ENCODE results near the gene FGD5.
A peak's percentile ranks its signal among the peaks of the same experiment; 100 is the strongest.

FGD5 gene

GRCh38 chr3:14789221-14789620, 29.5 kb upstream of the FGD5 start:
- no peaks in the 10 kb centered on the region for H3K36me3 ChIP-seq (ENCODE audit: control insufficient read depth, insufficient read depth, low read length)
- DNase-seq (ENCODE audit: low read depth, low spot score): no peak
- no peak overlapping the region for H3K27ac ChIP-seq (ENCODE audit: low read length)
- H3K9me3 ChIP-seq (ENCODE audit: control insufficient read depth, insufficient read depth, low read length): no peaks in the 10 kb centered on the region
- H3K27me3 ChIP-seq (ENCODE audit: control insufficient read depth, insufficient read depth, low read length): no peaks in the 10 kb centered on the region
- peaks cover 3% of the 10 kb centered on the region; the same call in 1 of the 2 replicates for H3K4me1 ChIP-seq (ENCODE audit: control insufficient read depth, insufficient read depth, low read length)
- H3K4me3 ChIP-seq (ENCODE audit: low read length): no peak overlapping the region
- no CpG with 5 or more reads among the region's 5 CpGs for WGBS (ENCODE audit: insufficient coverage, insufficient read length)

GRCh38 chr3:14789640-14790285, 29.0 kb upstream of the FGD5 start:
- Histone ChIP-seq H3K4me1 (ENCODE audit: control insufficient read depth, insufficient read depth, low read length) (no peaks in the 10 kb centered on the region), H3K36me3 (ENCODE audit: control insufficient read depth, insufficient read depth, low read length) (no peaks in the 10 kb centered on the region), H3K9me3 (ENCODE audit: control insufficient read depth, insufficient read depth, low read length) (no peaks in the 10 kb centered on the region), H3K27me3 (ENCODE audit: control insufficient read depth, insufficient read depth, low read length) (no peaks in the 10 kb centered on the region), H3K4me3 (ENCODE audit: low read length) (no peak overlapping the region), H3K27ac (ENCODE audit: low read length) (no peak overlapping the region)
- no peak for DNase-seq (ENCODE audit: low read depth, low spot score)
- no CpG with 5 or more reads among the region's 10 CpGs for WGBS (ENCODE audit: insufficient coverage, insufficient read length)

GRCh38 chr3:14791343-14791945, 27.3 kb upstream of the FGD5 start:
- Histone ChIP-seq H3K4me1 (ENCODE audit: control insufficient read depth, insufficient read depth, low read length) (no peaks in the 10 kb centered on the region), H3K4me3 (ENCODE audit: low read length) (no peak overlapping the region), H3K27ac (ENCODE audit: low read length) (no peak overlapping the region), H3K9me3 (ENCODE audit: control insufficient read depth, insufficient read depth, low read length) (no peaks in the 10 kb centered on the region), H3K36me3 (ENCODE audit: control insufficient read depth, insufficient read depth, low read length) (no peaks in the 10 kb centered on the region), H3K27me3 (ENCODE audit: control insufficient read depth, insufficient read depth, low read length) (no peaks in the 10 kb centered on the region)
- whole genome bisulfite sequencing (ENCODE audit: insufficient coverage, insufficient read length): no CpG with 5 or more reads among the region's 15 CpGs
- peak; percentile 55 for DNase-seq (ENCODE audit: low read depth, low spot score)

GRCh38 chr3:14792691-14793121, 26.1 kb upstream of the FGD5 start:
- no peaks in the 10 kb centered on the region for H3K9me3 ChIP-seq (ENCODE audit: control insufficient read depth, insufficient read depth, low read length)
- no peak for DNase-seq (ENCODE audit: low read depth, low spot score)
- no peak overlapping the region for H3K4me3 ChIP-seq (ENCODE audit: low read length)
- no CpG with 5 or more reads among the region's 9 CpGs for WGBS (ENCODE audit: insufficient coverage, insufficient read length)
- no peaks in the 10 kb centered on the region for H3K36me3 ChIP-seq (ENCODE audit: control insufficient read depth, insufficient read depth, low read length)
- no peak overlapping the region for H3K27ac ChIP-seq (ENCODE audit: low read length)
- no peaks in the 10 kb centered on the region for H3K27me3 ChIP-seq (ENCODE audit: control insufficient read depth, insufficient read depth, low read length)
- no peaks in the 10 kb centered on the region for H3K4me1 ChIP-seq (ENCODE audit: control insufficient read depth, insufficient read depth, low read length)

GRCh38 chr3:14793126-14793857, 25.5 kb upstream of the FGD5 start:
- Histone ChIP-seq H3K27ac (ENCODE audit: low read length) (no peak overlapping the region), H3K27me3 (ENCODE audit: control insufficient read depth, insufficient read depth, low read length) (no peaks in the 10 kb centered on the region), H3K4me1 (ENCODE audit: control insufficient read depth, insufficient read depth, low read length) (no peaks in the 10 kb centered on the region), H3K4me3 (ENCODE audit: low read length) (no peak overlapping the region), H3K9me3 (ENCODE audit: control insufficient read depth, insufficient read depth, low read length) (no peaks in the 10 kb centered on the region), H3K36me3 (ENCODE audit: control insufficient read depth, insufficient read depth, low read length) (no peaks in the 10 kb centered on the region)
- WGBS (ENCODE audit: insufficient coverage, insufficient read length): no CpG with 5 or more reads among the region's 15 CpGs
- DNase-seq (ENCODE audit: low read depth, low spot score): no peak

GRCh38 chr3:14793858-14794234, 24.9 kb upstream of the FGD5 start:
- Histone ChIP-seq H3K36me3 (ENCODE audit: control insufficient read depth, insufficient read depth, low read length) (no peaks in the 10 kb centered on the region), H3K4me3 (ENCODE audit: low read length) (no peak overlapping the region), H3K4me1 (ENCODE audit: control insufficient read depth, insufficient read depth, low read length) (no peaks in the 10 kb centered on the region), H3K9me3 (ENCODE audit: control insufficient read depth, insufficient read depth, low read length) (no peaks in the 10 kb centered on the region), H3K27me3 (ENCODE audit: control insufficient read depth, insufficient read depth, low read length) (no peaks in the 10 kb centered on the region), H3K27ac (ENCODE audit: low read length) (no peak overlapping the region)
- no CpG with 5 or more reads among the region's 5 CpGs for WGBS (ENCODE audit: insufficient coverage, insufficient read length)
- DNase-seq (ENCODE audit: low read depth, low spot score): no peak

GRCh38 chr3:14794435-14794834, 24.3 kb upstream of the FGD5 start:
- no peaks in the 10 kb centered on the region for H3K9me3 ChIP-seq (ENCODE audit: control insufficient read depth, insufficient read depth, low read length)
- WGBS (ENCODE audit: insufficient coverage, insufficient read length): no CpG with 5 or more reads among the region's 2 CpGs
- H3K27ac ChIP-seq (ENCODE audit: low read length): no peak overlapping the region
- DNase-seq (ENCODE audit: low read depth, low spot score): no peak
- H3K36me3 ChIP-seq (ENCODE audit: control insufficient read depth, insufficient read depth, low read length): no peaks in the 10 kb centered on the region
- H3K4me1 ChIP-seq (ENCODE audit: control insufficient read depth, insufficient read depth, low read length): no peaks in the 10 kb centered on the region
- no peaks in the 10 kb centered on the region for H3K27me3 ChIP-seq (ENCODE audit: control insufficient read depth, insufficient read depth, low read length)
- H3K4me3 ChIP-seq (ENCODE audit: low read length): no peak overlapping the region

- no peak overlapping the region for H3K4me3 ChIP-seq (ENCODE audit: low read length)
- H3K27ac ChIP-seq (ENCODE audit: low read length): no peak overlapping the region
- no peaks in the 10 kb centered on the region for H3K36me3 ChIP-seq (ENCODE audit: control insufficient read depth, insufficient read depth, low read length)
- no peaks in the 10 kb centered on the region for H3K9me3 ChIP-seq (ENCODE audit: control insufficient read depth, insufficient read depth, low read length)
- H3K27me3 ChIP-seq (ENCODE audit: control insufficient read depth, insufficient read depth, low read length): no peaks in the 10 kb centered on the region
- H3K4me1 ChIP-seq (ENCODE audit: control insufficient read depth, insufficient read depth, low read length): no peaks in the 10 kb centered on the region
- DNase-seq (ENCODE audit: low read depth, low spot score): no peak
- WGBS (ENCODE audit: insufficient coverage, insufficient read length): no CpG with 5 or more reads among the region's 2 CpGs
These were observed 22.8 kb upstream of the FGD5 start for GRCh38 chr3:14795996-14796395.

- H3K27me3 ChIP-seq (ENCODE audit: control insufficient read depth, insufficient read depth, low read length): no peaks in the 10 kb centered on the region
- WGBS (ENCODE audit: insufficient coverage, insufficient read length): no CpG with 5 or more reads among the region's 14 CpGs
- H3K9me3 ChIP-seq (ENCODE audit: control insufficient read depth, insufficient read depth, low read length): no peaks in the 10 kb centered on the region
- no peak overlapping the region for H3K4me3 ChIP-seq (ENCODE audit: low read length)
- no peaks in the 10 kb centered on the region for H3K4me1 ChIP-seq (ENCODE audit: control insufficient read depth, insufficient read depth, low read length)
- DNase-seq (ENCODE audit: low read depth, low spot score): no peak
- no peak overlapping the region for H3K27ac ChIP-seq (ENCODE audit: low read length)
- no peaks in the 10 kb centered on the region for H3K36me3 ChIP-seq (ENCODE audit: control insufficient read depth, insufficient read depth, low read length)
These were observed 22.2 kb upstream of the FGD5 start for GRCh38 chr3:14796403-14797077.

- Histone ChIP-seq H3K4me1 (ENCODE audit: control insufficient read depth, insufficient read depth, low read length) (no peaks in the 10 kb centered on the region), H3K4me3 (ENCODE audit: low read length) (no peak overlapping the region), H3K27me3 (ENCODE audit: control insufficient read depth, insufficient read depth, low read length) (no peaks in the 10 kb centered on the region), H3K9me3 (ENCODE audit: control insufficient read depth, insufficient read depth, low read length) (no peaks in the 10 kb centered on the region), H3K27ac (ENCODE audit: low read length) (no peak overlapping the region), H3K36me3 (ENCODE audit: control insufficient read depth, insufficient read depth, low read length) (no peaks in the 10 kb centered on the region)
- no CpG with 5 or more reads among the region's 4 CpGs for WGBS (ENCODE audit: insufficient coverage, insufficient read length)
- no peak for DNase-seq (ENCODE audit: low read depth, low spot score)
These were observed 21.0 kb upstream of the FGD5 start for GRCh38 chr3:14797731-14798130.
